ENCODE measurements around the gene SDHAF1. TPM values are rescaled to one million over a fixed set of nuclear protein-coding genes. Genes with fewer than 3 reads are reported as not detected.
"Not testable (repeated sequence)": the region's sequence is repeated elsewhere in the genome, so short reads cannot be mapped to it uniquely, and the experiment has no call there.

SDHAF1 gene
- total RNA-seq, 2 donors from 2014 or later, result 30.8 to 34.9 TPM

- Histone ChIP-seq H3K27me3 (no peaks in the 10 kb centered on the region), H3K4me1 (no peaks in the 10 kb centered on the region), H3K36me3 (no peaks in the 10 kb centered on the region), H3K27ac (no peak overlapping the region), H3K4me3 (no peak overlapping the region), H3K9me3 (no peaks in the 10 kb centered on the region)
- no peak for TF ChIP-seq CTCF (IDR thresholded peaks at IDR 0.05)
- DNase-seq (ENCODE audit: low spot score), result no peak
These were observed 21.5 kb upstream of the SDHAF1 start for GRCh38 chr19:35973487-35973886.

GRCh38 chr19:35975608-35976214, 19.3 kb upstream of the SDHAF1 start:
- Histone ChIP-seq H3K27me3 (no peaks in the 10 kb centered on the region), H3K4me3 (no peak overlapping the region), H3K36me3 (no peaks in the 10 kb centered on the region), H3K9me3 (no peaks in the 10 kb centered on the region), H3K4me1 (no peaks in the 10 kb centered on the region), H3K27ac (no peak overlapping the region)
- DNase-seq (ENCODE audit: low spot score), result no peak
- no peak for TF ChIP-seq CTCF (IDR thresholded peaks at IDR 0.05)

- no peak for DNase-seq (ENCODE audit: low spot score)
- H3K27me3 ChIP-seq, result no peaks in the 10 kb centered on the region
- H3K9me3 ChIP-seq, result no peaks in the 10 kb centered on the region
These were observed 17.4 kb upstream of the SDHAF1 start for GRCh38 chr19:35977446-35978222.

GRCh38 chr19:35978271-35978670, 16.7 kb upstream of the SDHAF1 start:
- DNase-seq (ENCODE audit: low spot score), result no peak
- H3K27ac ChIP-seq, result no peak overlapping the region
- H3K27me3 ChIP-seq, result no peaks in the 10 kb centered on the region
- no peaks in the 10 kb centered on the region for H3K36me3 ChIP-seq
- no peak overlapping the region for H3K4me3 ChIP-seq
- no peaks in the 10 kb centered on the region for H3K4me1 ChIP-seq
- H3K9me3 ChIP-seq, result no peaks in the 10 kb centered on the region
- no peak for TF ChIP-seq CTCF (IDR thresholded peaks at IDR 0.05)

More at GRCh38 chr19:35977446-35978222, 17.4 kb upstream of the SDHAF1 start:
- TF ChIP-seq CTCF (IDR thresholded peaks at IDR 0.05), result no peak
- H3K36me3 ChIP-seq, result no peaks in the 10 kb centered on the region
- H3K4me1 ChIP-seq, result no peaks in the 10 kb centered on the region
- no peak overlapping the region for H3K4me3 ChIP-seq
- no peak overlapping the region for H3K27ac ChIP-seq

- Histone ChIP-seq H3K27ac (no peak overlapping the region), H3K36me3 (no peaks in the 10 kb centered on the region), H3K27me3 (no peaks in the 10 kb centered on the region), H3K9me3 (no peaks in the 10 kb centered on the region), H3K4me3 (no peak overlapping the region), H3K4me1 (no peaks in the 10 kb centered on the region)
- no peak for DNase-seq (ENCODE audit: low spot score)
- no peak for TF ChIP-seq CTCF (IDR thresholded peaks at IDR 0.05)
These were observed 16.1 kb upstream of the SDHAF1 start for GRCh38 chr19:35978832-35979365.

- H3K9me3 ChIP-seq; H3K4me1 ChIP-seq; H3K4me3 ChIP-seq; H3K36me3 ChIP-seq; DNase-seq (ENCODE audit: low spot score); H3K27ac ChIP-seq; H3K27me3 ChIP-seq: not testable (repeated sequence)
These were observed 14.0 kb upstream of the SDHAF1 start for GRCh38 chr19:35980997-35981396.

Measured in right atrium auricular region (tissue), 2 donors.